B cell (primary cell): Measurements from ENCODE around the gene MTSS2.

Experiments used
- CTCF ChIP-seq: fragments of 200-600 bp; IDR thresholded peaks from one replicate; pipeline ENCODE4 v1.8.0; 2022; ENCODE audit warnings: antibody characterized with exemption, mild to moderate bottlenecking
- EZH2 ChIP-seq: IDR thresholded peaks from 2 replicates; pipeline ENCODE4 v1.6.1; 2012; ENCODE audit warnings: borderline replicate concordance, low read depth, mild to moderate bottlenecking, moderate library complexity, low read length; ENCODE audit not compliant: insufficient read depth, poor library complexity, severe bottlenecking

- no peak for TF ChIP-seq CTCF
- no peak for TF ChIP-seq EZH2
Observed at GRCh38 chr16:70687671-70688245, 1.9 kb upstream of the MTSS2 start.
